H1 (cell line): Measurements from ENCODE around the gene GAP43. TPM values are rescaled to one million over a fixed set of nuclear protein-coding genes. Genes with fewer than 3 reads are reported as not detected.
"Not testable (repeated sequence)": the region's sequence is repeated elsewhere in the genome, so short reads cannot be mapped to it uniquely, and the experiment has no call there.

ENCODE experiments used
- CTCF ChIA-PET: fragments of 300-600 bp; sonication (Branson Sonifier 250); formaldehyde crosslinking; loops from one replicate; lab custom pipeline; 2021; ENCODE audit not compliant: partially characterized antibody; lab: Charles Lee
- POLR2A ChIA-PET: fragments of 300-600 bp; sonication (Branson Sonifier 250); formaldehyde crosslinking; loops from one replicate; lab custom pipeline; 2021; ENCODE audit warnings: inconsistent platforms; ENCODE audit not compliant: partially characterized antibody; lab: Charles Lee
- DNase-seq, 2 experiments: peaks; one replicate each; pipeline versions ENCODE4 v3.0.0 to v3.0.0-alpha.2; 2010 to 2022; ENCODE audit warnings: low spot score in 2 of 2, low read depth in 1 of 2, mixed read lengths in 1 of 2
- FAIRE-seq: peaks from 2 replicates; lab custom pipeline; 2011; peaks lifted over from hg19 to GRCh38; lab: Jason Lieb, UNC
- H2AFZ ChIP-seq: 2 replicates; pipeline ENCODE4 v1.8.1; 2012; ENCODE audit warnings: low read length, inconsistent platforms
- H2AK5ac ChIP-seq: 2 replicates; pipeline ENCODE4 v1.6.1; 2013; ENCODE audit warnings: low read depth, low read length
- H2BK120ac ChIP-seq: replicated peaks from 2 replicates; pipeline ENCODE3; 2013; ENCODE audit warnings: low read depth, low read length, inconsistent platforms
- H2BK12ac ChIP-seq: 2 replicates; pipeline ENCODE4 v1.6.1; 2013; ENCODE audit warnings: low read depth, low read length
- H2BK15ac ChIP-seq: 2 replicates; pipeline ENCODE4 v1.6.1; 2013; ENCODE audit warnings: low read length
- H2BK20ac ChIP-seq: 2 replicates; pipeline ENCODE4 v1.6.1; 2013; ENCODE audit warnings: low read length
- H2BK5ac ChIP-seq: 2 replicates; pipeline ENCODE4 v1.6.1; 2013; ENCODE audit warnings: low read depth, low read length
- H3K14ac ChIP-seq: 2 replicates; pipeline ENCODE4 v1.6.1; 2013; ENCODE audit warnings: inconsistent platforms; ENCODE audit not compliant: insufficient read length
- H3K18ac ChIP-seq: 2 replicates; pipeline ENCODE4 v1.6.1; 2013; ENCODE audit warnings: low read length; ENCODE audit errors: extremely low read depth
- H3K23ac ChIP-seq: 2 replicates; pipeline ENCODE4 v1.6.1; 2013; ENCODE audit warnings: inconsistent platforms; ENCODE audit not compliant: insufficient read length
- H3K23me2 ChIP-seq: 2 replicates; pipeline ENCODE4 v1.6.1; 2013; ENCODE audit warnings: low read depth, low read length
- H3K27ac ChIP-seq: 2 replicates; pipeline ENCODE4 v1.6.1; 2011; ENCODE audit warnings: low read depth, low read length, inconsistent platforms
- H3K27me3 ChIP-seq, 4 experiments: replicated peaks in 1 of 4; 1 replicate in 1 of 4; 2 replicates in 3 of 4; pipeline versions ENCODE4 v1.6.1 to v1.8.1; 2011 to 2013; ENCODE audit warnings: low read length in 3 of 4, mild to moderate bottlenecking in 3 of 4, inconsistent platforms in 2 of 4, mixed read lengths in 2 of 4, moderate library complexity in 1 of 4; ENCODE audit not compliant: control insufficient read depth in 3 of 4, insufficient read depth in 3 of 4; ENCODE audit errors: extremely low read depth in 1 of 4
- H3K36me3 ChIP-seq, 4 experiments: 2 replicates each; pipeline versions ENCODE4 v1.6.1 to v1.8.1; 2011 to 2013; ENCODE audit warnings: mild to moderate bottlenecking in 4 of 4, low read length in 3 of 4, moderate library complexity in 2 of 4, control low read depth in 1 of 4, inconsistent platforms in 1 of 4; ENCODE audit not compliant: insufficient read depth in 4 of 4, control insufficient read depth in 2 of 4
- H3K4ac ChIP-seq: replicated peaks from 2 replicates; pipeline ENCODE3; 2013; ENCODE audit warnings: low read length, low read depth, mixed read lengths, inconsistent platforms; ENCODE audit not compliant: insufficient read length
- H3K4me1 ChIP-seq, 4 experiments: replicated peaks in 1 of 4; 1 replicate in 1 of 4; 2 replicates in 3 of 4; pipeline versions ENCODE4 v1.6.1 to v1.8.1; 2011 to 2013; ENCODE audit warnings: low read length in 3 of 4, inconsistent platforms in 2 of 4, mixed read lengths in 1 of 4; ENCODE audit not compliant: insufficient read depth in 4 of 4, control insufficient read depth in 3 of 4
- H3K4me2 ChIP-seq, 2 experiments: 2 replicates each; pipeline versions ENCODE4 v1.6.1 to v1.8.1; 2011 to 2013; ENCODE audit warnings: low read depth in 2 of 2, low read length in 2 of 2, control low read depth in 1 of 2, inconsistent platforms in 1 of 2, mild to moderate bottlenecking in 1 of 2; ENCODE audit not compliant: insufficient read depth in 1 of 2
- H3K4me3 ChIP-seq, 4 experiments: fragments of 200-600, 300-600 bp in 1 of 4; sonication (generic), shearing (Covaris generic), sonication (Bioruptor Twin) in 1 of 4; 2 replicates each; pipeline versions ENCODE4 v1.5.1 to v1.8.1; 2011 to 2016; ENCODE audit warnings: low read length in 4 of 4, low read depth in 3 of 4, control low read depth in 2 of 4, inconsistent platforms in 2 of 4, mild to moderate bottlenecking in 2 of 4, mixed read lengths in 1 of 4, moderate library complexity in 1 of 4; ENCODE audit not compliant: insufficient read depth in 2 of 4; ENCODE audit errors: extremely low read depth in 1 of 4
- H3K56ac ChIP-seq: replicated peaks from 2 replicates; pipeline ENCODE3; 2013; ENCODE audit warnings: low read depth, mild to moderate bottlenecking, mixed read lengths, low read length, inconsistent platforms; ENCODE audit not compliant: insufficient read length
- H3K79me1 ChIP-seq: 2 replicates; pipeline ENCODE4 v1.6.1; 2013; ENCODE audit warnings: low read depth, low read length, control low read depth
- H3K79me2 ChIP-seq, 2 experiments: 2 replicates each; pipeline versions ENCODE4 v1.6.1 to v1.8.1; 2012 to 2013; ENCODE audit warnings: low read length in 2 of 2, mild to moderate bottlenecking in 2 of 2, inconsistent platforms in 1 of 2; ENCODE audit not compliant: insufficient read depth in 2 of 2, control insufficient read depth in 1 of 2
- H3K9ac ChIP-seq, 4 experiments: replicated peaks in 1 of 4; 1 replicate in 1 of 4; 2 replicates in 3 of 4; pipeline versions ENCODE4 v1.6.1 to v1.8.1; 2011 to 2013; ENCODE audit warnings: low read depth in 3 of 4, low read length in 3 of 4, control low read depth in 2 of 4, mild to moderate bottlenecking in 2 of 4, moderate library complexity in 2 of 4, inconsistent platforms in 1 of 4; ENCODE audit errors: extremely low read depth in 1 of 4
- H3K9me3 ChIP-seq, 2 experiments: 2 replicates each; pipeline versions ENCODE4 v1.6.1 to v1.8.1; 2012 to 2013; ENCODE audit warnings: mild to moderate bottlenecking in 2 of 2, moderate library complexity in 2 of 2, control low read depth in 1 of 2, inconsistent platforms in 1 of 2, low read depth in 1 of 2, low read length in 1 of 2, mixed read lengths in 1 of 2; ENCODE audit not compliant: insufficient read depth in 2 of 2
- H4K20me1 ChIP-seq, 2 experiments: replicated peaks in 1 of 2; 2 replicates each; pipeline versions ENCODE3 to v1.8.1; 2011 to 2013; ENCODE audit warnings: inconsistent platforms in 2 of 2, low read length in 2 of 2, mild to moderate bottlenecking in 1 of 2; ENCODE audit not compliant: insufficient read depth in 2 of 2, control insufficient read depth in 1 of 2
- H4K5ac ChIP-seq: 2 replicates; pipeline ENCODE4 v1.6.1; 2013; ENCODE audit warnings: low read length, low read depth, mixed read lengths, inconsistent platforms; ENCODE audit not compliant: insufficient read length
- H4K8ac ChIP-seq: 2 replicates; pipeline ENCODE4 v1.8.0; 2013; ENCODE audit warnings: mild to moderate bottlenecking, moderate library complexity, low read length, inconsistent platforms; ENCODE audit not compliant: insufficient read depth; ENCODE audit errors: extremely low read depth
- H4K91ac ChIP-seq: replicated peaks from 2 replicates; pipeline ENCODE3; 2013; ENCODE audit warnings: low read length, mixed read lengths, inconsistent platforms; ENCODE audit not compliant: insufficient read length
- WGBS, 2 experiments: shearing (Covaris generic) in 1 of 2; methylation state at CpG; one replicate each; pipeline versions ENCODE4 v1.1.6 to v1.1.7; 2013 to 2015; ENCODE audit warnings: low lambda C conversion rate in 2 of 2, mixed read lengths in 2 of 2, inconsistent platforms in 1 of 2, low coverage in 1 of 2, missing lambda C conversion rate in 1 of 2; ENCODE audit not compliant: insufficient replicate concordance in 2 of 2, insufficient coverage in 1 of 2, insufficient read length in 1 of 2; ENCODE audit errors: extremely low coverage in 1 of 2, missing lambda C conversion rate in 1 of 2; 5-methylcytosine and 5-hydroxymethylcytosine counted together
- polyA plus RNA-seq, 7 experiments: library from polyadenylated mRNA; depleted of rRNA in 3 of 7; stranded (reverse) in 5 of 7; unstranded in 2 of 7; fragments of >200 nt in 5 of 7; fragments of 200-250 nt in 2 of 7; gene quantifications; 1 replicate in 5 of 7; 2 replicates in 1 of 7; 4 replicates in 1 of 7; pipeline versions ENCODE4 v1.2.1 to v1.2.3, GENCODE V29; 2011 to 2013; ENCODE audit warnings: missing spikeins in 2 of 7, mixed read lengths in 2 of 7
- total RNA-seq: library from RNA; stranded (reverse); fragmentation: NEBNext Ultra II Directional; extraction: Animal tissue kit (Norgen Biotek cat#: 25700); gene quantifications from 2 replicates; pipeline ENCODE4 v1.2.1, GENCODE V29; 2021

Gene GAP43
- total and polyA plus RNA-seq, 2 of the 8 experiments (the other 6 are each of a cell fraction or from before 2014, with no cell fraction given), result 11.2 to 21.9 TPM

GRCh38 chr3:115736341-115736740 is 113.0 kb downstream of the GAP43 start:
- H2BK20ac ChIP-seq, H2BK120ac ChIP-seq, H3K23me2 ChIP-seq, DNase-seq, H2BK5ac ChIP-seq, H4K20me1 ChIP-seq, H3K79me2 ChIP-seq, H4K91ac ChIP-seq, H3K4me3 ChIP-seq, H3K27ac ChIP-seq, H3K4ac ChIP-seq, H3K4me1 ChIP-seq, H3K27me3 ChIP-seq, H2BK15ac ChIP-seq, H3K9ac ChIP-seq, H4K8ac ChIP-seq, H3K9me3 ChIP-seq, H3K56ac ChIP-seq, H3K36me3 ChIP-seq, H4K5ac ChIP-seq, H3K79me1 ChIP-seq, CTCF ChIA-PET, H2AFZ ChIP-seq, POLR2A ChIA-PET, H3K18ac ChIP-seq, H2AK5ac ChIP-seq, H3K23ac ChIP-seq, H2BK12ac ChIP-seq, H3K4me2 ChIP-seq, H3K14ac ChIP-seq, FAIRE-seq: not testable (repeated sequence)
- 90% methylated on average over 2 of the region's 3 CpGs; no CpG with 5 or more reads in 1 of the 2 experiments for WGBS, 2 experiments
